A673 (cell line): ENCODE measurements around the gene PPHLN1.

Experiments
- CTCF ChIP-seq: fragments of 300-800, 200-600 bp; sonication (generic); conservative IDR thresholded peaks from 2 replicates; pipeline ENCODE4 v1.5.1; 2017; ENCODE audit warnings: low read depth, mild to moderate bottlenecking, antibody characterized with exemption, low read length, moderate library complexity, mixed read lengths
- EZH2 ChIP-seq: fragments of 200-600 bp; sonication (generic); IDR thresholded peaks from 2 replicates; pipeline ENCODE4 v1.6.1; 2017; ENCODE audit warnings: borderline replicate concordance, low read depth, mild to moderate bottlenecking, mixed read lengths, antibody characterized with exemption, low read length; ENCODE audit not compliant: poor library complexity, severe bottlenecking

DNA sequence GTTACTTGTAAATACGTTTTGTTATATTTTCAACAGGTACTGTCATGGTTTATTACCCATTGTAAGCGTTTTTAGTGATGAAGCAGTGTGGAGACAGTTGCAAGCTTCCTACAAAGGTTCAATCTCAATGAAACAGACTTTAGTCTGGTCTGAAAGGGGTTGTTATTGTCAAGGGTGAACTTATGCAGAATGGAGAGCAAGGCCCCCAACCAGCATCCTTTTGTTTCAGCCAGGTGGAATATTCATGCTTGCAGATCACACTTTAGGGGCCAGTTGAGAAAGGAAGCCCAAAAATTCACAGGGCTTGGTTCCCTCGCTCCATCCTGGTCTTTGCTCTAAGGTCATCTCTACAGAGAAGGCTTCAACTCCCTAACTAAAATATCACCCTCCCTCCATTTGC lies 159.9 kb downstream of the PPHLN1 start:
- no peak for TF ChIP-seq CTCF
- no peak for TF ChIP-seq EZH2
